ENCODE data around the gene KANSL1. TPM values are rescaled to one million over a fixed set of nuclear protein-coding genes. Genes with fewer than 3 reads are reported as not detected.

Gene KANSL1
- total and polyA plus RNA-seq, 10 of the 15 experiments (the other 5 are each of a cell fraction or from before 2014, with no cell fraction given), result 4.7 to 60.6 (median 28.0) TPM

DNA sequence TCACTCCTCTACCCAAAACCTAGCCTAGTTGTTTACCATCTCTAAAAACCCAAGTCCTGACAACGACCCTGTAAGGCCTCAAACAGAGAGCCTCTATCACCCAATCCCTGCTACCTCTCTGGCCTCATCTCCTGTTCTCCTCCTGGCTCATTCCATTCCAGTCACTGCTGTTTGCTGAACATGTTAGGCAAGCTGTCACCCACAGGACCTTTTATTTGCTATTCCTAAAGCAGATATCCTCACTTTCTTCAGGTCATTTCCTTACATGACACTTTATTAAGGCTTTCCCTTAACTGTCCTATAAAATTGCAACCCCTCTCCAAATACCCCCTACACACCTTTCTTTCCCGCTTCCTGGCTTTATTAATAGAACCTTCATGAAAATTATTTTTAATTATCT lies 85.1 kb downstream of the KANSL1 start:
- SMC1A ChIA-PET (ENCODE audit: uncharacterized antibody, unreplicated experiment), result interaction anchor here (0.6 to 3.2 kb wide), 11 partner anchors 11 to 79 kb away, joined by 3 to 48 read pairs (median 3); no protein-coding TSS in a partner anchor
- Histone ChIP-seq H3K4me1 (ENCODE audit: control insufficient read depth, insufficient read depth, low read length) (peaks cover 3% of the 10 kb centered on the region; the same call in 1 of the 2 replicates), H3K36me3 (ENCODE audit: control insufficient read depth in 2 of 2, insufficient read depth in 2 of 2, low read length in 1 of 2) (no peaks in the 10 kb centered on the region; a peak in 1 of 4 replicates), H3K79me2 (ENCODE audit: control insufficient read depth, insufficient read depth, low read length) (peaks cover 97% of the 10 kb centered on the region), H3K27ac (ENCODE audit: control insufficient read depth, insufficient read depth) (no peak overlapping the region), H3K27me3 (replicated peaks in 1 of 2; ENCODE audit: control insufficient read depth in 2 of 2, insufficient read depth in 2 of 2, low read length in 1 of 2) (no peaks in the 10 kb centered on the region), H3K9me3 (replicated peaks; ENCODE audit: control insufficient read depth, insufficient read depth, low read length) (no peaks in the 10 kb centered on the region), H2AFZ (ENCODE audit: control insufficient read depth, low read depth, low read length) (no peak overlapping the region), H3K4me3 (no peak overlapping the region), H3K4me2 (ENCODE audit: control insufficient read depth, insufficient read depth) (no peak overlapping the region), H4K20me1 (ENCODE audit: control insufficient read depth, insufficient read depth) (peaks cover 4% of the 10 kb centered on the region; the same call in 1 of the 2 replicates), H3K9ac (ENCODE audit: control insufficient read depth, insufficient read depth, low read length) (no peak overlapping the region)
- POLR2A ChIA-PET, result interaction anchor here (1.0 to 1.4 kb wide), 2 partner anchors 9 to 18 kb away, joined by 3 to 4 read pairs; no protein-coding TSS in a partner anchor
- no peak for FAIRE-seq
- 99% methylated on average over 2 of the region's 2 CpGs for WGBS (ENCODE audit: insufficient coverage, insufficient replicate concordance, low lambda C conversion rate, missing lambda C conversion rate)
- no peak for ATAC-seq
- RAD21 ChIA-PET (ENCODE audit: unreplicated experiment), result interaction anchor here (1.3 kb wide), 1 partner anchor 47 kb away, joined by 3 read pairs; no protein-coding TSS in a partner anchor
- DNase-seq (ENCODE audit: low read depth, low spot score), result no peak
- CTCF ChIA-PET, result interaction anchor here (1.0 to 2.2 kb wide), 5 partner anchors 8 to 79 kb away, joined by 5 to 13 read pairs (median 6); no protein-coding TSS in a partner anchor
- no TSS peak for BruUV-seq (replicated peaks)
- in situ Hi-C loops (cut with MboI), result no loop called here
- intact Hi-C loops (cut with micrococcal nuclease; ENCODE audit: unreplicated experiment), result no loop called here
- TF ChIP-seq, protein P1, sequence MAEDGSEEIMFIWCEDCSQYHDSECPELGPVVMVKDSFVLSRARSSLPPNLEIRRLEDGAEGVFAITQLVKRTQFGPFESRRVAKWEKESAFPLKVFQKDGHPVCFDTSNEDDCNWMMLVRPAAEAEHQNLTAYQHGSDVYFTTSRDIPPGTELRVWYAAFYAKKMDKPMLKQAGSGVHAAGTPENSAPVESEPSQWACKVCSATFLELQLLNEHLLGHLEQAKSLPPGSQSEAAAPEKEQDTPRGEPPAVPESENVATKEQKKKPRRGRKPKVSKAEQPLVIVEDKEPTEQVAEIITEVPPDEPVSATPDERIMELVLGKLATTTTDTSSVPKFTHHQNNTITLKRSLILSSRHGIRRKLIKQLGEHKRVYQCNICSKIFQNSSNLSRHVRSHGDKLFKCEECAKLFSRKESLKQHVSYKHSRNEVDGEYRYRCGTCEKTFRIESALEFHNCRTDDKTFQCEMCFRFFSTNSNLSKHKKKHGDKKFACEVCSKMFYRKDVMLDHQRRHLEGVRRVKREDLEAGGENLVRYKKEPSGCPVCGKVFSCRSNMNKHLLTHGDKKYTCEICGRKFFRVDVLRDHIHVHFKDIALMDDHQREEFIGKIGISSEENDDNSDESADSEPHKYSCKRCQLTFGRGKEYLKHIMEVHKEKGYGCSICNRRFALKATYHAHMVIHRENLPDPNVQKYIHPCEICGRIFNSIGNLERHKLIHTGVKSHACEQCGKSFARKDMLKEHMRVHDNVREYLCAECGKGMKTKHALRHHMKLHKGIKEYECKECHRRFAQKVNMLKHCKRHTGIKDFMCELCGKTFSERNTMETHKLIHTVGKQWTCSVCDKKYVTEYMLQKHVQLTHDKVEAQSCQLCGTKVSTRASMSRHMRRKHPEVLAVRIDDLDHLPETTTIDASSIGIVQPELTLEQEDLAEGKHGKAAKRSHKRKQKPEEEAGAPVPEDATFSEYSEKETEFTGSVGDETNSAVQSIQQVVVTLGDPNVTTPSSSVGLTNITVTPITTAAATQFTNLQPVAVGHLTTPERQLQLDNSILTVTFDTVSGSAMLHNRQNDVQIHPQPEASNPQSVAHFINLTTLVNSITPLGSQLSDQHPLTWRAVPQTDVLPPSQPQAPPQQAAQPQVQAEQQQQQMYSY (CRISPR knock-in tag; IDR thresholded peaks at IDR 0.05), result no peak
- TF ChIP-seq BHLHE40 (IDR thresholded peaks at IDR 0.05; ENCODE audit: borderline replicate concordance in 1 of 2, low read depth in 2 of 2, low read length in 1 of 2) (no peak), NR2F1 (conservative IDR thresholded peaks at IDR 0.05) (no peak), EGR1 (IDR thresholded peaks at IDR 0.05; ENCODE audit: borderline replicate concordance in 1 of 2, low read depth in 2 of 2, low read length in 2 of 2) (no peak), DPF2 (IDR thresholded peaks at IDR 0.05) (no peak), RELA (IDR thresholded peaks at IDR 0.05; ENCODE audit: borderline replicate concordance, partially characterized antibody) (no peak), CUX1 (IDR thresholded peaks at IDR 0.05; ENCODE audit: insufficient replicate concordance, low read depth, low read length) (no peak)
- TF ChIP-seq, protein P2, sequence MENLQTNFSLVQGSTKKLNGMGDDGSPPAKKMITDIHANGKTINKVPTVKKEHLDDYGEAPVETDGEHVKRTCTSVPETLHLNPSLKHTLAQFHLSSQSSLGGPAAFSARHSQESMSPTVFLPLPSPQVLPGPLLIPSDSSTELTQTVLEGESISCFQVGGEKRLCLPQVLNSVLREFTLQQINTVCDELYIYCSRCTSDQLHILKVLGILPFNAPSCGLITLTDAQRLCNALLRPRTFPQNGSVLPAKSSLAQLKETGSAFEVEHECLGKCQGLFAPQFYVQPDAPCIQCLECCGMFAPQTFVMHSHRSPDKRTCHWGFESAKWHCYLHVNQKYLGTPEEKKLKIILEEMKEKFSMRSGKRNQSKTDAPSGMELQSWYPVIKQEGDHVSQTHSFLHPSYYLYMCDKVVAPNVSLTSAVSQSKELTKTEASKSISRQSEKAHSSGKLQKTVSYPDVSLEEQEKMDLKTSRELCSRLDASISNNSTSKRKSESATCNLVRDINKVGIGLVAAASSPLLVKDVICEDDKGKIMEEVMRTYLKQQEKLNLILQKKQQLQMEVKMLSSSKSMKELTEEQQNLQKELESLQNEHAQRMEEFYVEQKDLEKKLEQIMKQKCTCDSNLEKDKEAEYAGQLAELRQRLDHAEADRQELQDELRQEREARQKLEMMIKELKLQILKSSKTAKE (IDR thresholded peaks at IDR 0.05; ENCODE audit: low read depth, poor library complexity, severe bottlenecking), result no peak
